HepG2 (cell line): ENCODE data around the gene EVA1A.

Experiments
- FOXM1 ChIP-seq: sonication (generic); formaldehyde crosslinking; IDR thresholded peaks from 2 replicates; pipeline ENCODE4 v1.5.0; 2020; ENCODE audit warnings: missing genetic modification reagents
- MAZ ChIP-seq, 2 experiments: sonication (generic) in 1 of 2; formaldehyde crosslinking in 1 of 2; IDR thresholded peaks; 2 replicates each; pipeline versions ENCODE4 v1.5.0 to v1.6.1; 2012 to 2020; ENCODE audit warnings: low read depth in 2 of 2, mild to moderate bottlenecking in 2 of 2, borderline replicate concordance in 1 of 2, improper control_type of control experiment in 1 of 2, low read length in 1 of 2, missing genetic modification reagents in 1 of 2, moderate library complexity in 1 of 2
- MEIS2 ChIP-seq: sonication (generic); formaldehyde crosslinking; IDR thresholded peaks from 2 replicates; pipeline ENCODE4 v1.9.0; 2021; ENCODE audit warnings: mild to moderate bottlenecking, missing genetic modification reagents
- TBP ChIP-seq: sonication (generic); formaldehyde crosslinking; IDR thresholded peaks from 2 replicates; pipeline ENCODE4 v1.5.0; 2020; ENCODE audit warnings: missing genetic modification reagents
- ZNF672 ChIP-seq: sonication (generic); formaldehyde crosslinking; IDR thresholded peaks from 2 replicates; pipeline ENCODE4 v1.8.1; 2022; ENCODE audit warnings: missing genetic modification reagents
- TF ChIP-seq, protein P1 (sequence below): IDR thresholded peaks from 2 replicates; pipeline ENCODE4 v1.6.1; 2012; ENCODE audit warnings: inconsistent platforms
- TF ChIP-seq, protein P2 (sequence below): sonication (generic); formaldehyde crosslinking; IDR thresholded peaks from 2 replicates; pipeline ENCODE4 v1.5.0; 2020; ENCODE audit warnings: mild to moderate bottlenecking, missing genetic modification reagents, moderate library complexity
- TF ChIP-seq, protein P3 (sequence below): sonication (generic); formaldehyde crosslinking; IDR thresholded peaks from 2 replicates; pipeline ENCODE4 v1.9.0; 2022; ENCODE audit warnings: low read depth, missing genetic modification reagents

DNA sequence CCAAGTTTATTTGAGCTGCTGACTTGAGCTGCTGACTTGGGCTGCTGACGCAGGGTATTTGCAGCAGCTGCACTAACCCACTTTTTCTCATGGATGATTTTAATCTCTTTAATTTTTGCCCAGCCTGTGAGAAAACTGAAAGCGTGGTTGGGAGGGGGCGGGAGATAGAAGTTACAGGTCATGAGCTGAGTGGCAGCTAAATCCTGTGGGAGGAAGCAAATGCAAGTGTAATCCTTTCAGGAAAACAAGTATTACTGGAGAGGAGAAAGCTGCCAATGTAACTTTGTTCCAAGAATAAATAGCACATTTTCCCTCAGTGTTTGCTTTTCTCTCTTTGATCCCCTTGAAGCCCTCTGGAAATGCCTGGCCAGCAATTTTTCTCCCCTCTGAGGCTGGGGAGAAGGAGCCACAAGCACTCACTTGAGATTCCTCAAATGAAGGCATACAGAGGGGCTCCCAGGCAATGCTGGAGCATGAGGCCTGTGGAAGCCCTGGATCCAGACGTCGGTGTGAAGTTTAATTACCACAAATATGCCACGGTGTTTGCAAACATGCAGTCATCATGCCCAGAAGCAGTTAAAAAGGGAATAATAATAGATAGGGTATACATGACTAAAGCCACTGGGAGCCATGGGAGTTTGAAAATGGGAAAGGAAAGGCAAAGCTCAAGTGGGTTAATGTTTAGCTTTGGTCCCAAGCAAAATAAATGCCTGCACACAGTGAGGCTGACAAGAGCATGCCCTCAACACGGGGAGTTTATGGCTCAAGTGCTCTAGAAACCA lies 10.4 kb upstream of the EVA1A start:
- TF ChIP-seq, protein P1, sequence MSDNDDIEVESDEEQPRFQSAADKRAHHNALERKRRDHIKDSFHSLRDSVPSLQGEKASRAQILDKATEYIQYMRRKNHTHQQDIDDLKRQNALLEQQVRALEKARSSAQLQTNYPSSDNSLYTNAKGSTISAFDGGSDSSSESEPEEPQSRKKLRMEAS, result peak; percentile 85
- no peak for TF ChIP-seq MAZ (IDR thresholded peaks at IDR 0.05; ENCODE audit: borderline replicate concordance, low read depth, low read length)
- no peak for TF ChIP-seq MAZ (CRISPR knock-in tag; IDR thresholded peaks at IDR 0.05; ENCODE audit: low read depth)
- peak; percentile 95 for TF ChIP-seq MEIS2 (CRISPR knock-in tag)
- TF ChIP-seq FOXM1 (CRISPR knock-in tag), result no peak
- TF ChIP-seq, protein P2, sequence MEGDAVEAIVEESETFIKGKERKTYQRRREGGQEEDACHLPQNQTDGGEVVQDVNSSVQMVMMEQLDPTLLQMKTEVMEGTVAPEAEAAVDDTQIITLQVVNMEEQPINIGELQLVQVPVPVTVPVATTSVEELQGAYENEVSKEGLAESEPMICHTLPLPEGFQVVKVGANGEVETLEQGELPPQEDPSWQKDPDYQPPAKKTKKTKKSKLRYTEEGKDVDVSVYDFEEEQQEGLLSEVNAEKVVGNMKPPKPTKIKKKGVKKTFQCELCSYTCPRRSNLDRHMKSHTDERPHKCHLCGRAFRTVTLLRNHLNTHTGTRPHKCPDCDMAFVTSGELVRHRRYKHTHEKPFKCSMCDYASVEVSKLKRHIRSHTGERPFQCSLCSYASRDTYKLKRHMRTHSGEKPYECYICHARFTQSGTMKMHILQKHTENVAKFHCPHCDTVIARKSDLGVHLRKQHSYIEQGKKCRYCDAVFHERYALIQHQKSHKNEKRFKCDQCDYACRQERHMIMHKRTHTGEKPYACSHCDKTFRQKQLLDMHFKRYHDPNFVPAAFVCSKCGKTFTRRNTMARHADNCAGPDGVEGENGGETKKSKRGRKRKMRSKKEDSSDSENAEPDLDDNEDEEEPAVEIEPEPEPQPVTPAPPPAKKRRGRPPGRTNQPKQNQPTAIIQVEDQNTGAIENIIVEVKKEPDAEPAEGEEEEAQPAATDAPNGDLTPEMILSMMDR (CRISPR knock-in tag), result no peak
- TF ChIP-seq ZNF672, result no peak
- TF ChIP-seq, protein P3, sequence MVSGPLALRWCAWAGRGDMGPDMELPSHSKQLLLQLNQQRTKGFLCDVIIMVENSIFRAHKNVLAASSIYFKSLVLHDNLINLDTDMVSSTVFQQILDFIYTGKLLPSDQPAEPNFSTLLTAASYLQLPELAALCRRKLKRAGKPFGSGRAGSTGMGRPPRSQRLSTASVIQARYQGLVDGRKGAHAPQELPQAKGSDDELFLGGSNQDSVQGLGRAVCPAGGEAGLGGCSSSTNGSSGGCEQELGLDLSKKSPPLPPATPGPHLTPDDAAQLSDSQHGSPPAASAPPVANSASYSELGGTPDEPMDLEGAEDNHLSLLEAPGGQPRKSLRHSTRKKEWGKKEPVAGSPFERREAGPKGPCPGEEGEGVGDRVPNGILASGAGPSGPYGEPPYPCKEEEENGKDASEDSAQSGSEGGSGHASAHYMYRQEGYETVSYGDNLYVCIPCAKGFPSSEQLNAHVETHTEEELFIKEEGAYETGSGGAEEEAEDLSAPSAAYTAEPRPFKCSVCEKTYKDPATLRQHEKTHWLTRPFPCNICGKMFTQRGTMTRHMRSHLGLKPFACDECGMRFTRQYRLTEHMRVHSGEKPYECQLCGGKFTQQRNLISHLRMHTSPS (CRISPR knock-in tag), result peak; percentile 26; the same call in 1 of the 2 replicates
- 0 out of 2 replicates have a peak, but pooled peaks have one; percentile 66 for TF ChIP-seq TBP (CRISPR knock-in tag)
